ENCODE results near the gene GDF2.

The GDF2 gene

GRCh38 chr10:47314416-47314970 lies 7.8 kb upstream of the GDF2 start:
- DNase-seq (ENCODE audit: low spot score) = no peak
- no peak for TF ChIP-seq CTCF (IDR thresholded peaks at IDR 0.05; ENCODE audit: extremely low read depth, insufficient read depth, missing control alignments)
- in situ Hi-C loops (cut with MboI; ENCODE audit: low pct_unique_long_range_greater_than_20kb, low sequenced_read_pairs, unreplicated experiment) = loop anchor here (10.0 kb wide), 1 partner anchor 290 kb away; no protein-coding TSS in a partner anchor

- TF ChIP-seq CTCF (IDR thresholded peaks at IDR 0.05; ENCODE audit: extremely low read depth, insufficient read depth, missing control alignments) = no peak
- in situ Hi-C loops (cut with MboI; ENCODE audit: low pct_unique_long_range_greater_than_20kb, low sequenced_read_pairs, unreplicated experiment) = loop anchor here (10.0 kb wide), 1 partner anchor 291 kb away; no protein-coding TSS in a partner anchor
- DNase-seq (ENCODE audit: low spot score) = no peak
Measured at GRCh38 chr10:47315421-47315820, 6.8 kb upstream of the GDF2 start.

- no peak for DNase-seq (ENCODE audit: low spot score)
- in situ Hi-C loops (cut with MboI; ENCODE audit: low pct_unique_long_range_greater_than_20kb, low sequenced_read_pairs, unreplicated experiment) = loop anchor here (10.0 kb wide), 1 partner anchor 291 kb away; no protein-coding TSS in a partner anchor
- no peak for TF ChIP-seq CTCF (IDR thresholded peaks at IDR 0.05; ENCODE audit: extremely low read depth, insufficient read depth, missing control alignments)
Measured at GRCh38 chr10:47316131-47316530, 6.1 kb upstream of the GDF2 start.

- no peak for DNase-seq (ENCODE audit: low spot score)
- in situ Hi-C loops (cut with MboI; ENCODE audit: low pct_unique_long_range_greater_than_20kb, low sequenced_read_pairs, unreplicated experiment) = loop anchor here (10.0 kb wide), 1 partner anchor 292 kb away; no protein-coding TSS in a partner anchor
- TF ChIP-seq CTCF (IDR thresholded peaks at IDR 0.05; ENCODE audit: extremely low read depth, insufficient read depth, missing control alignments) = no peak
Measured at GRCh38 chr10:47317251-47317650, 5.0 kb upstream of the GDF2 start.

- no peak for DNase-seq (ENCODE audit: low spot score)
- in situ Hi-C loops (cut with MboI; ENCODE audit: low pct_unique_long_range_greater_than_20kb, low sequenced_read_pairs, unreplicated experiment) = loop anchor here (10.0 kb wide), 1 partner anchor 294 kb away; no protein-coding TSS in a partner anchor
- no peak for TF ChIP-seq CTCF (IDR thresholded peaks at IDR 0.05; ENCODE audit: extremely low read depth, insufficient read depth, missing control alignments)
Measured at GRCh38 chr10:47318706-47319105, 3.5 kb upstream of the GDF2 start.

- no peak for DNase-seq (ENCODE audit: low spot score)
- TF ChIP-seq CTCF (IDR thresholded peaks at IDR 0.05; ENCODE audit: extremely low read depth, insufficient read depth, missing control alignments) = no peak
- in situ Hi-C loops (cut with MboI; ENCODE audit: low pct_unique_long_range_greater_than_20kb, low sequenced_read_pairs, unreplicated experiment) = loop anchor here (10.0 kb wide), 1 partner anchor 295 kb away; no protein-coding TSS in a partner anchor
Measured at GRCh38 chr10:47319784-47320183, 2.5 kb upstream of the GDF2 start.
